ENCODE measurements around the gene LRSAM1.

Gene LRSAM1

GRCh38 chr9:127493592-127494303 lies 42.4 kb downstream of the LRSAM1 start:
- no peak for DNase-seq (ENCODE audit: low spot score)
- no peak for TF ChIP-seq CTCF (IDR thresholded peaks at IDR 0.05; ENCODE audit: extremely low read depth, insufficient read depth, missing control alignments)
- in situ Hi-C loops (cut with MboI; ENCODE audit: low pct_unique_long_range_greater_than_20kb, low sequenced_read_pairs, unreplicated experiment), result no loop called here

GRCh38 chr9:127494304-127494702 lies 43.0 kb downstream of the LRSAM1 start:
- no peak for TF ChIP-seq CTCF (IDR thresholded peaks at IDR 0.05; ENCODE audit: extremely low read depth, insufficient read depth, missing control alignments)
- in situ Hi-C loops (cut with MboI; ENCODE audit: low pct_unique_long_range_greater_than_20kb, low sequenced_read_pairs, unreplicated experiment), result no loop called here
- DNase-seq (ENCODE audit: low spot score), result no peak

- in situ Hi-C loops (cut with MboI; ENCODE audit: low pct_unique_long_range_greater_than_20kb, low sequenced_read_pairs, unreplicated experiment), result no loop called here
- TF ChIP-seq CTCF (IDR thresholded peaks at IDR 0.05; ENCODE audit: extremely low read depth, insufficient read depth, missing control alignments), result peak; percentile 1
- DNase-seq (ENCODE audit: low spot score), result no peak
Measured at GRCh38 chr9:127495884-127496555, 44.7 kb downstream of the LRSAM1 start.

- TF ChIP-seq CTCF (IDR thresholded peaks at IDR 0.05; ENCODE audit: extremely low read depth, insufficient read depth, missing control alignments), result no peak
- in situ Hi-C loops (cut with MboI; ENCODE audit: low pct_unique_long_range_greater_than_20kb, low sequenced_read_pairs, unreplicated experiment), result no loop called here
- DNase-seq (ENCODE audit: low spot score), result no peak
Measured at GRCh38 chr9:127496974-127497373, 45.7 kb downstream of the LRSAM1 start.

GRCh38 chr9:127497656-127498290 lies 46.5 kb downstream of the LRSAM1 start:
- in situ Hi-C loops (cut with MboI; ENCODE audit: low pct_unique_long_range_greater_than_20kb, low sequenced_read_pairs, unreplicated experiment), result no loop called here
- DNase-seq (ENCODE audit: low spot score), result no peak
- no peak for TF ChIP-seq CTCF (IDR thresholded peaks at IDR 0.05; ENCODE audit: extremely low read depth, insufficient read depth, missing control alignments)

- in situ Hi-C loops (cut with MboI; ENCODE audit: low pct_unique_long_range_greater_than_20kb, low sequenced_read_pairs, unreplicated experiment), result no loop called here
- DNase-seq (ENCODE audit: low spot score), result no peak
- no peak for TF ChIP-seq CTCF (IDR thresholded peaks at IDR 0.05; ENCODE audit: extremely low read depth, insufficient read depth, missing control alignments)
Measured at GRCh38 chr9:127498298-127498697, 47.0 kb downstream of the LRSAM1 start.

Measured in GM13977 (cell line).